A673 (cell line): ENCODE results near the gene HSD17B8. TPM values are rescaled to one million over a fixed set of nuclear protein-coding genes. Genes with fewer than 3 reads are reported as not detected.
A peak's percentile ranks its signal among the peaks of the same experiment; 100 is the strongest.

Experiments
- BruUV-seq: library from RNA; stranded (reverse); fragments of 400-500 nt; replicated peaks from 2 replicates; lab custom pipeline; 2021; lab: Mats Ljungman, UMichigan
- CTCF ChIA-PET: fragments of 300-600 bp; sonication (Branson Sonifier 250); formaldehyde crosslinking; loops from one replicate; lab custom pipeline; 2022; ENCODE audit warnings: antibody characterized with exemption; lab: Charles Lee
- POLR2A ChIA-PET: fragments of 300-600 bp; sonication (Branson Sonifier 250); formaldehyde crosslinking; loops from one replicate; lab custom pipeline; 2022; ENCODE audit warnings: antibody characterized with exemption; ENCODE audit not compliant: low non-redundant PET; lab: Charles Lee
- DNase-seq: peaks from one replicate; pipeline ENCODE4 v3.0.0-alpha.2; 2015; ENCODE audit warnings: low spot score
- H3K27ac ChIP-seq: fragments of 200-600 bp; sonication (generic); 2 replicates; pipeline ENCODE4 v1.5.1; 2016; ENCODE audit warnings: mixed run types, low read depth, mild to moderate bottlenecking, mixed read lengths, antibody characterized with exemption, low read length; ENCODE audit not compliant: poor library complexity, severe bottlenecking
- H3K27me3 ChIP-seq: fragments of 200-600 bp; sonication (generic); replicated peaks from 2 replicates; pipeline ENCODE4 v1.6.1; 2017; ENCODE audit warnings: mixed run types, low read depth, mild to moderate bottlenecking, mixed read lengths, antibody characterized with exemption, low read length; ENCODE audit not compliant: insufficient read depth, poor library complexity
- H3K36me3 ChIP-seq: fragments of 200-600 bp; sonication (generic); 2 replicates; pipeline ENCODE4 v1.6.1; 2016; ENCODE audit warnings: mixed run types, mild to moderate bottlenecking, mixed read lengths, antibody characterized with exemption, low read length; ENCODE audit not compliant: insufficient read depth, poor library complexity, severe bottlenecking
- H3K4me1 ChIP-seq: fragments of 200-600 bp; sonication (generic); 2 replicates; pipeline ENCODE4 v1.6.1; 2017; ENCODE audit warnings: mixed run types, mild to moderate bottlenecking, mixed read lengths, antibody characterized with exemption, low read length; ENCODE audit not compliant: insufficient read depth, poor library complexity, severe bottlenecking
- H3K4me3 ChIP-seq: fragments of 200-600 bp; sonication (generic); 2 replicates; pipeline ENCODE4 v1.5.1; 2016; ENCODE audit warnings: low read depth, mixed run types, mild to moderate bottlenecking, mixed read lengths, low read length; ENCODE audit not compliant: poor library complexity, severe bottlenecking
- H3K9me3 ChIP-seq: fragments of 200-600 bp; sonication (generic); 2 replicates; pipeline ENCODE4 v1.6.1; 2016; ENCODE audit warnings: mixed run types, low read depth, mild to moderate bottlenecking, mixed read lengths, antibody characterized with exemption, low read length; ENCODE audit not compliant: poor library complexity, severe bottlenecking
- EZH2 ChIP-seq: fragments of 200-600 bp; sonication (generic); IDR thresholded peaks from 2 replicates; pipeline ENCODE4 v1.6.1; 2017; ENCODE audit warnings: borderline replicate concordance, low read depth, mild to moderate bottlenecking, mixed read lengths, antibody characterized with exemption, low read length; ENCODE audit not compliant: poor library complexity, severe bottlenecking
- intact Hi-C: fragments of 100-400 bp; cut with micrococcal nuclease; formaldehyde crosslinking; loops from one replicate; pipeline ENCODE4 v1.10.0; 2022; ENCODE audit not compliant: unreplicated experiment
- total RNA-seq: library from RNA; stranded (reverse); gene quantifications from 2 replicates; pipeline ENCODE4 v1.2.3, GENCODE V29; 2021
- TF ChIP-seq, protein P1 (sequence below): fragments of 300-800, 200-600 bp; sonication (generic); conservative IDR thresholded peaks from 2 replicates; pipeline ENCODE4 v1.5.1; 2017; ENCODE audit warnings: low read depth, mild to moderate bottlenecking, antibody characterized with exemption, low read length, moderate library complexity, mixed read lengths

Gene HSD17B8
- total RNA-seq, 1 experiment from 2014 or later = 5.9 TPM

DNA sequence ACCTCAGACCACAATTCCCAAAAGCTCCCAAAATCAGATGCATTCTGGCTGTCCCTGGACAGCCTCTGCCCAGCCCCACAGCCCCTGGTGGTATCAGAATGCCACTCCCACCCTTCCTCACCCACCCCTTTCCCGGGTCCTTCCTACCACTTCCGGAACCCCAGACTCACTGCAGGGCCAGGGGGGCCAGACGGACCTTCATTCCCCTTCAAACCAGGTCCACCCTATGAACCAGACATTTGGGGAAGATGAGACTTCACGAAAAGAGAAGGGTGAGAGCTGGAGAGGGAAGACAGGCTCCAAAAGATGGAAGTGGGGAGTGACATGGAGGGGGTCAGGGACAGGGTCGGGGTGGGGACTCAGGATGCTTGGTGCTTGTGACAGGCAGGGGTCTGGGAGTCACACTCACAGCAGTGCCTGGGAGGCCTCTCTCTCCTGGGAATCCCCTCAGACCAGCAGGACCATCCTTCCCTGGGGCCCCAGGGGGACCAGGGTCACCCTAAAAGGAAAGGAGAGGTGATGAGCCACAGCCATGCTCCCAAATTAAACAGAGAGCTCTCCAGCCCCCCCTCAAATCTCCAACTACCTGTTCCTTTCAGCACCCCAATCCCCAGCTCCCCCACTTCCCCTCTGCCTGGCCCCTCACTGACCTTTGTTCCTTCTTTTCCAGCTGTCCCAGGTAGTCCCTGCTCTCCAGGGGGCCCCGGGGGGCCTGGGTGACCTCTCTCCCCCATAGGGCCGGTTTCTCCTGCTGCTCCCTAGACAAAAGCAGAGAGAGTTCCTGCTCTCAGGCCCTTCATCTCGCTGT, 32.4 kb upstream of the HSD17B8 start:
- no peaks in the 10 kb centered on the region for H3K4me1 ChIP-seq
- H3K4me3 ChIP-seq = no peak overlapping the region
- no peak for DNase-seq
- TF ChIP-seq EZH2 = no peak
- TF ChIP-seq, protein P1, sequence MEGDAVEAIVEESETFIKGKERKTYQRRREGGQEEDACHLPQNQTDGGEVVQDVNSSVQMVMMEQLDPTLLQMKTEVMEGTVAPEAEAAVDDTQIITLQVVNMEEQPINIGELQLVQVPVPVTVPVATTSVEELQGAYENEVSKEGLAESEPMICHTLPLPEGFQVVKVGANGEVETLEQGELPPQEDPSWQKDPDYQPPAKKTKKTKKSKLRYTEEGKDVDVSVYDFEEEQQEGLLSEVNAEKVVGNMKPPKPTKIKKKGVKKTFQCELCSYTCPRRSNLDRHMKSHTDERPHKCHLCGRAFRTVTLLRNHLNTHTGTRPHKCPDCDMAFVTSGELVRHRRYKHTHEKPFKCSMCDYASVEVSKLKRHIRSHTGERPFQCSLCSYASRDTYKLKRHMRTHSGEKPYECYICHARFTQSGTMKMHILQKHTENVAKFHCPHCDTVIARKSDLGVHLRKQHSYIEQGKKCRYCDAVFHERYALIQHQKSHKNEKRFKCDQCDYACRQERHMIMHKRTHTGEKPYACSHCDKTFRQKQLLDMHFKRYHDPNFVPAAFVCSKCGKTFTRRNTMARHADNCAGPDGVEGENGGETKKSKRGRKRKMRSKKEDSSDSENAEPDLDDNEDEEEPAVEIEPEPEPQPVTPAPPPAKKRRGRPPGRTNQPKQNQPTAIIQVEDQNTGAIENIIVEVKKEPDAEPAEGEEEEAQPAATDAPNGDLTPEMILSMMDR = no peak
- intact Hi-C loops = no loop called here
- H3K27ac ChIP-seq = no peak overlapping the region
- POLR2A ChIA-PET = no interaction called here
- H3K9me3 ChIP-seq = no peaks in the 10 kb centered on the region
- no peaks in the 10 kb centered on the region for H3K27me3 ChIP-seq
- no TSS peak for BruUV-seq
- CTCF ChIA-PET = interaction anchor here (1.2 kb wide), 1 partner anchor 11 kb away, joined by 13 read pairs; no protein-coding TSS in a partner anchor
- H3K36me3 ChIP-seq = no peaks in the 10 kb centered on the region

DNA sequence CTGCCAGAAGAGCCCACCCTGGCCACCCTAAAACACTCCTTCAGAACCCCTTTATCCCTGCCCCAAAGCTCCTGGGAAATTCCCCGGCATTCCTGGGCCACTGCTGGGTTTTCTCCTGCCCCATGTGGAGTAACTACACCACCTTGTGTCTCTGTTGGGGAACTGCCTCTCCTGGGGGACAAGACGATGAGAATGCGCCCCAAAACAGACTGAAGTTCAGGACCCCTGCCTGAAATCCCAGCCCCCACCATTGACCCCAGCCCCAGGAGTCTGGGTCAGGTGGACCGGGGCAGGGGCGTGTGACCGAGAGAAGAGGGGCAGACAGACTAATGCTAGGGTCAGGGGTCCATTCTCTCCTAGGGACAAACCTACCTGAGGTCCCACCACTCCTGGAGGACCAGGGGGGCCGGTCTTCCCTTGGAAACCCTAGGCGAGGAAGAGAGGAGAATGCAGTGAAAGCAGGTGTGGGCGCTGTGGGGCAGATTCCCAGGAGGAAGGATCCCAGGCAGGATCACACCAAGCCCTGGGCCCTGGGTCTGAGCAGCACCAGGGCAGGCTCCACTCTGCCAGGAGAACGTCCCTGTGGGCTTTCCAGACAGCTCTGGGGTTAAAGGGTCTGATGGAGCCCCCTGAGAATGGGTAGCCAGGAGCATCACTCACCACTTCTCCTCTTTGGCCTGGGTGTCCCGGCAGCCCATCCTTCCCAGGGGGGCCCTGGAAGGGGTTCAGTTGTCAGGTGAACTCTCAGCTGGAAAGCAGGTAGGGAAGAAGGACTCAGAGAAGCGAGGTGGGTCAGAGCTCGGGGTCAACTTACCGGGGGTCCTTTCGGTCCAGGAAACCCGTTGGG, 31.5 kb upstream of the HSD17B8 start:
- Histone ChIP-seq H3K4me3 (no peak overlapping the region), H3K36me3 (no peaks in the 10 kb centered on the region), H3K9me3 (no peaks in the 10 kb centered on the region), H3K27me3 (no peaks in the 10 kb centered on the region), H3K4me1 (no peaks in the 10 kb centered on the region), H3K27ac (no peak overlapping the region)
- ChIA-PET CTCF (interaction anchor here (1.2 kb wide), 2 partner anchors 12 to 240 kb away, joined by 3 to 13 read pairs; no protein-coding TSS in a partner anchor), POLR2A (no interaction called here)
- intact Hi-C loops = no loop called here
- DNase-seq = peak; percentile 37
- no TSS peak for BruUV-seq
- TF ChIP-seq EZH2 = no peak
- TF ChIP-seq, protein P1 = peak; percentile 59

DNA sequence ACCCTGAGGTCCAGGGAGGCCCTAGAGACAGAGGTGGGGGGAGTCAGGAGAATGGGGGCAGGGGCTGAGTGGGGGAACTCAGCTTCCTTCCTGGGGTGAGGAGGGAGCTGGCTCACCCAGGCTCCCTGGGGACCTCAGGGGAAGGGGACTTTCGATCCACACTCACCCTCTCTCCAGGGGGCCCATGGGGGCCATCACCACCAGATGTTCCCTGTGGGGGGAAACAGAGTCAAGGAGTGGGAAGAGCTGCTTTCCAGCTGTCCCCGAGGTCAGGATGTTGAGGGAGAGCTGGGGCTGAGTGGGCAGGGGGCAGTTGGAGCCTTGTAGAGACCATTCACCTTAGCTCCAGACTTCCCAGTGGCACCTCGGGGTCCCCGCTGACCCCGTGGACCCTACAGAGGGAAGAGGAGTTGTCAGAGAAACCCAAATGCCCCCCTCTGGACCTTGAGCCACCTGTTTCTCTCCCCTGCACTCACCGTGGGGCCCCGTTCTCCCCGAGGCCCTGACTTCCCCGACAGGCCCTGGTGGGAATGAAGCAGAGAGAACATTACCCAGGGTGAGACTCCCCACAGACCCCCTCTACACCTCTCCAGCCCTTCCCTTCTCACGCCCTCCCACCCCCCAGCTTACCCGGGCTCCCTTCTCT, 30.8 kb upstream of the HSD17B8 start:
- DNase-seq = no peak
- TF ChIP-seq EZH2 = no peak
- CTCF ChIA-PET = interaction anchor here (1.2 kb wide), 1 partner anchor 241 kb away, joined by 3 read pairs; no protein-coding TSS in a partner anchor
- H3K27ac ChIP-seq = no peak overlapping the region
- H3K4me3 ChIP-seq = no peak overlapping the region
- no peaks in the 10 kb centered on the region for H3K27me3 ChIP-seq
- H3K4me1 ChIP-seq = no peaks in the 10 kb centered on the region
- POLR2A ChIA-PET = no interaction called here
- intact Hi-C loops = no loop called here
- no peaks in the 10 kb centered on the region for H3K9me3 ChIP-seq
- H3K36me3 ChIP-seq = no peaks in the 10 kb centered on the region
- BruUV-seq = no TSS peak
